ENCODE data around the gene AMMECR1. TPM values are rescaled to one million over a fixed set of nuclear protein-coding genes. Genes with fewer than 3 reads are reported as not detected.

The AMMECR1 gene
- total and polyA plus RNA-seq, 2 of the 4 experiments (the other 2 are of a cell fraction): 7.0 to 11.3 TPM

- Histone ChIP-seq H3K27me3 (ENCODE audit: control insufficient read depth, insufficient read depth, low read length) (no peaks in the 10 kb centered on the region; the same call in 1 of the 2 replicates), H3K27ac (ENCODE audit: insufficient read depth, low read length) (no peak overlapping the region), H3K56ac (ENCODE audit: extremely low read depth, insufficient read depth, low read length) (no peak overlapping the region), H3K14ac (replicated peaks; ENCODE audit: low read depth, low read length) (no peak overlapping the region), H3K4me1 (ENCODE audit: control insufficient read depth, insufficient read depth, low read length) (peaks cover 6% of the 10 kb centered on the region), H3K9me1 (ENCODE audit: insufficient read depth, low read length) (peaks cover 11% of the 10 kb centered on the region; the same call in 1 of the 2 replicates), H3K23ac (ENCODE audit: low read depth, low read length) (no peak overlapping the region), H3K79me1 (ENCODE audit: low read depth in 1 of 2, low read length in 2 of 2) (no peaks in the 10 kb centered on the region), H3K9me3 (ENCODE audit: control insufficient read depth, insufficient read depth, low read length) (no peaks in the 10 kb centered on the region), H3K4ac (ENCODE audit: low read depth, low read length) (no peak overlapping the region), H2BK20ac (ENCODE audit: low read depth, low read length) (no peak overlapping the region), H2AFZ (replicated peaks; ENCODE audit: low read length, poor library complexity) (no peak overlapping the region), H3K36me3 (ENCODE audit: control insufficient read depth, insufficient read depth, low read length) (0 out of 2 replicates have a peak, but pooled peaks cover 2% of the 10 kb centered on the region), H4K20me1 (ENCODE audit: insufficient read depth, low read length) (0 out of 2 replicates have a peak, but pooled peaks cover 3% of the 10 kb centered on the region), H4K8ac (ENCODE audit: low read depth in 2 of 2, low read length in 2 of 2) (no peak overlapping the region), H3K4me3 (ENCODE audit: insufficient read depth, low read depth, low read length) (no peak overlapping the region), H2BK120ac (ENCODE audit: low read depth, low read length) (no peak overlapping the region), H3K4me2 (ENCODE audit: low read depth, low read length) (no peak overlapping the region), H2BK15ac (ENCODE audit: low read depth, low read length) (no peak overlapping the region), H2BK5ac (ENCODE audit: low read depth, low read length, poor library complexity, severe bottlenecking) (no peak overlapping the region), H4K91ac (ENCODE audit: insufficient read depth, low read depth, low read length) (no peak overlapping the region), H2AK9ac (replicated peaks; ENCODE audit: low read depth, low read length, poor library complexity) (no peak overlapping the region), H4K5ac (ENCODE audit: low read depth, low read length) (no peak overlapping the region), H2AK5ac (ENCODE audit: low read depth, low read length) (no peak overlapping the region; the same call in 1 of the 2 replicates), H3K9ac (ENCODE audit: low read depth, low read length) (no peak overlapping the region), H3K18ac (ENCODE audit: low read depth, low read length) (no peak overlapping the region)
- dilution Hi-C loops (cut with HindIII; ENCODE audit: low sequenced_read_pairs, unreplicated experiment) (no loop called here), intact Hi-C loops (cut with micrococcal nuclease) (no loop called here), in situ Hi-C loops (cut with MboI; ENCODE audit: low sequenced_read_pairs) (no loop called here)
- 24% methylated on average over 3 of the region's 4 CpGs; no CpG with 5 or more reads in 1 of the 2 experiments for WGBS, 2 experiments (ENCODE audit: extremely low coverage in 2 of 2, insufficient read length in 1 of 2)
- ATAC-seq (ENCODE audit: low read depth): no peak
- no TSS peak for BruUV-seq (replicated peaks)
- TF ChIP-seq FOS (IDR thresholded peaks at IDR 0.05; ENCODE audit: low read depth, low read length) (peak; percentile 49), MAZ (IDR thresholded peaks at IDR 0.05; ENCODE audit: borderline replicate concordance, low read depth, low read length) (0 out of 2 replicates have a peak, but pooled peaks have one; percentile 38), RFX5 (IDR thresholded peaks at IDR 0.05; ENCODE audit: low read depth, low read length) (no peak), POLR2A (IDR thresholded peaks at IDR 0.05; ENCODE audit: low read depth, low read length) (no peak), MXI1 (IDR thresholded peaks at IDR 0.05; ENCODE audit: borderline replicate concordance, low read depth, low read length) (no peak), USF2 (IDR thresholded peaks at IDR 0.05; ENCODE audit: low read depth, low read length) (no peak), CEBPB (IDR thresholded peaks at IDR 0.05; ENCODE audit: low read depth, low read length) (no peak)
- ChIA-PET POLR2A (ENCODE audit: unreplicated experiment) (no interaction called here), CTCF (interaction anchor here (0.6 to 0.9 kb wide), 2 partner anchors 22 to 228 kb away, joined by 3 read pairs; no protein-coding TSS in a partner anchor)
- peak; percentile 92 for DNase-seq
Observed at GRCh38 chrX:110168585-110168984, 149.3 kb downstream of the AMMECR1 start.
